Esophagus squamous epithelium (tissue), 5 donors: Measurements from ENCODE around the gene CHRNB1. TPM values are rescaled to one million over a fixed set of nuclear protein-coding genes. Genes with fewer than 3 reads are reported as not detected.

Source experiments
- DNase-seq: peaks from one replicate; lab custom pipeline; 2025; lab: John Stamatoyannopoulos, UW
- H3K27ac ChIP-seq, 4 donors: fragments of 200-600 bp; sonication (generic); one replicate each; pipeline ENCODE4 v1.5.1; 2016 to 2019; ENCODE audit warnings: mild to moderate bottlenecking in 1 of 4
- H3K27me3 ChIP-seq, 4 donors: fragments of 200-600 bp; sonication (generic); 1 replicate in 3 of 4; 2 replicates in 1 of 4; pipeline versions ENCODE4 v1.5.1 to v1.6.0; 2017 to 2021; ENCODE audit warnings: antibody characterized with exemption in 1 of 4
- H3K36me3 ChIP-seq, 3 donors: fragments of 200-600 bp; sonication (generic); one replicate each; pipeline ENCODE4 v1.5.1; 2016 to 2019
- H3K4me1 ChIP-seq, 3 donors: fragments of 200-600 bp; sonication (generic); one replicate each; pipeline ENCODE4 v1.5.1; 2017 to 2019
- H3K4me3 ChIP-seq, 4 donors: fragments of 200-600 bp; sonication (generic); 1 replicate in 3 of 4; 2 replicates in 1 of 4; pipeline ENCODE4 v1.5.1; 2016 to 2019; ENCODE audit warnings: mild to moderate bottlenecking in 2 of 4, moderate library complexity in 1 of 4
- H3K9me3 ChIP-seq, 3 donors: fragments of 200-600 bp; sonication (generic); one replicate each; pipeline ENCODE4 v1.5.1; 2016 to 2019
- CTCF ChIP-seq, 6 experiments: fragments of 450-650 bp in 4 of 6; fragments of 200-600 bp in 2 of 6; sonication (generic) in 2 of 6; IDR thresholded peaks; one replicate each; pipeline ENCODE4 v1.5.1; 2016 to 2019; ENCODE audit warnings: antibody characterized with exemption in 6 of 6, mild to moderate bottlenecking in 4 of 6, moderate library complexity in 4 of 6
- POLR2A ChIP-seq, 4 donors: fragments of 450-650 bp; IDR thresholded peaks; one replicate each; pipeline ENCODE4 v1.6.1; 2017; ENCODE audit warnings: antibody characterized with exemption in 4 of 4, mild to moderate bottlenecking in 4 of 4, moderate library complexity in 3 of 4
- WGBS, 2 donors: methylation state at CpG; one replicate each; pipeline ENCODE4 v1.1.5; 2018; 5-methylcytosine and 5-hydroxymethylcytosine counted together
- intact Hi-C: fragments of 100-400 bp; cut with DNase I; formaldehyde crosslinking; loops from one replicate; pipeline ENCODE4 v1.15.0; 2022
- total RNA-seq, 4 donors: library from RNA; depleted of rRNA; stranded (reverse); fragments of >200 nt; gene quantifications; one replicate each; pipeline ENCODE4 v1.1.0, GENCODE V29; 2016
- donor health status: DM: yes; HTN: yes; CAD: no.

The CHRNB1 gene
- total RNA-seq, 4 donors from 2014 or later = 2.4 to 7.2 (median 4.6) TPM

GRCh38 chr17:7499161-7499560 lies 54.3 kb downstream of the CHRNB1 start:
- Histone ChIP-seq H3K36me3 (peaks cover 73 to 100% (median 80%) of the 10 kb centered on the region in 3 donors), H3K9me3 (no peaks in the 10 kb centered on the region), H3K27ac (no peak overlapping the region), H3K4me1 (peaks cover 0 to 14% (median 0%) of the 10 kb centered on the region in 3 donors), H3K4me3 (no peak overlapping the region), H3K27me3 (no peaks in the 10 kb centered on the region)
- no peak for DNase-seq
- TF ChIP-seq POLR2A (IDR thresholded peaks at IDR 0.05) = no peak
- intact Hi-C loops = no loop called here
- WGBS, 2 donors = 77% methylated on average over 7 of the region's 11 CpGs; no CpG with 5 or more reads in 1 of the 2 donors

GRCh38 chr17:7501729-7502128 lies 56.9 kb downstream of the CHRNB1 start:
- H3K27ac ChIP-seq = no peak overlapping the region
- peaks cover 73 to 100% (median 87%) of the 10 kb centered on the region in 3 donors for H3K36me3 ChIP-seq
- 67 to 82% methylated on average over 4 to 11 of the region's 14 CpGs for WGBS, 2 donors
- TF ChIP-seq CTCF (IDR thresholded peaks at IDR 0.05) (no peak), POLR2A (IDR thresholded peaks at IDR 0.05) (no peak)
- peaks cover 0 to 2% (median 0%) of the 10 kb centered on the region in 3 donors for H3K4me1 ChIP-seq
- no peak overlapping the region for H3K4me3 ChIP-seq
- H3K27me3 ChIP-seq = no peaks in the 10 kb centered on the region
- no peaks in the 10 kb centered on the region for H3K9me3 ChIP-seq
- no peak for DNase-seq
- intact Hi-C loops = no loop called here

GRCh38 chr17:7502171-7502847 lies 57.4 kb downstream of the CHRNB1 start:
- H3K27ac ChIP-seq = no peak overlapping the region
- H3K4me3 ChIP-seq = no peak overlapping the region
- H3K36me3 ChIP-seq = peaks cover 67 to 100% (median 86%) of the 10 kb centered on the region in 3 donors
- DNase-seq = no peak
- WGBS, 2 donors = 88 to 92% methylated on average over 8 to 16 of the region's 20 CpGs
- H3K9me3 ChIP-seq = no peaks in the 10 kb centered on the region
- intact Hi-C loops = no loop called here
- no peak for TF ChIP-seq POLR2A (IDR thresholded peaks at IDR 0.05)
- no peak for TF ChIP-seq CTCF (IDR thresholded peaks at IDR 0.05)
- H3K4me1 ChIP-seq = no peaks in the 10 kb centered on the region
- no peaks in the 10 kb centered on the region for H3K27me3 ChIP-seq

- intact Hi-C loops = no loop called here
Measured at GRCh38 chr17:7502987-7503386, 58.1 kb downstream of the CHRNB1 start.

GRCh38 chr17:7503521-7503920 lies 58.7 kb downstream of the CHRNB1 start:
- no peak for DNase-seq
- Histone ChIP-seq H3K27ac (no peak overlapping the region), H3K4me1 (peaks cover 0 to 4% (median 0%) of the 10 kb centered on the region in 3 donors), H3K27me3 (no peaks in the 10 kb centered on the region), H3K9me3 (no peaks in the 10 kb centered on the region), H3K36me3 (peaks cover 62 to 100% (median 79%) of the 10 kb centered on the region in 3 donors), H3K4me3 (no peak overlapping the region)
- 93% methylated on average over 8 of the region's 8 CpGs for WGBS, 2 donors
- TF ChIP-seq CTCF (IDR thresholded peaks at IDR 0.05) (no peak), POLR2A (IDR thresholded peaks at IDR 0.05) (no peak)
- intact Hi-C loops = no loop called here

More at GRCh38 chr17:7502987-7503386, 58.1 kb downstream of the CHRNB1 start:
- no peak for TF ChIP-seq POLR2A (IDR thresholded peaks at IDR 0.05)
- TF ChIP-seq CTCF (IDR thresholded peaks at IDR 0.05) = peak in 1 of 6 experiments; percentile 35
- H3K4me1 ChIP-seq = no peaks in the 10 kb centered on the region
- H3K27ac ChIP-seq = no peak overlapping the region
- H3K36me3 ChIP-seq = peaks cover 61 to 100% (median 80%) of the 10 kb centered on the region in 3 donors
- no peak overlapping the region for H3K4me3 ChIP-seq
- no peaks in the 10 kb centered on the region for H3K27me3 ChIP-seq
- DNase-seq = no peak
- 70 to 84% methylated on average over 2 to 10 of the region's 14 CpGs for WGBS, 2 donors
- H3K9me3 ChIP-seq = no peaks in the 10 kb centered on the region

Other genes starting within 250 kb of the CHRNB1 start
- gene DLG4, start 225.2 kb upstream of the CHRNB1 start, total RNA-seq = 10 to 100 TPM in 1 of 4 donors, 1 to 10 TPM in 3; 2.6 to 13.9 (median 6.0) TPM
- gene ACADVL, start 225.1 kb upstream of the CHRNB1 start, total RNA-seq = 100 to 1,000 TPM; 453 to 742 (median 464) TPM
- 10 to 100 TPM; 21.4 to 58.0 (median 37.3) TPM for gene DVL2, start 210.5 kb upstream of the CHRNB1 start, total RNA-seq
- gene PHF23, start 205.6 kb upstream of the CHRNB1 start, total RNA-seq = 10 to 100 TPM; 24.7 to 30.6 (median 27.0) TPM
- 100 to 1,000 TPM; 172 to 384 (median 197) TPM for gene GABARAP, start 202.6 kb upstream of the CHRNB1 start, total RNA-seq
- 10 to 100 TPM; 42.0 to 52.1 (median 47.8) TPM for gene CTDNEP1, start 193.3 kb upstream of the CHRNB1 start, total RNA-seq
- gene ELP5, start 192.8 kb upstream of the CHRNB1 start, total RNA-seq = 10 to 100 TPM; 14.9 to 21.8 (median 16.6) TPM
- 100 to 1,000 TPM; 172 to 411 (median 208) TPM for gene CLDN7, start 182.6 kb upstream of the CHRNB1 start, total RNA-seq
- gene SLC2A4, start 163.3 kb upstream of the CHRNB1 start, total RNA-seq = 10 to 100 TPM in 1 of 4 donors, 1 to 10 TPM in 2, under 1 TPM in 1; 0.83 to 21.7 (median 2.5) TPM
- gene YBX2, start 150.4 kb upstream of the CHRNB1 start, total RNA-seq = 1 to 10 TPM in 3 of 4 donors, under 1 TPM in 1; 0.44 to 3.8 (median 2.3) TPM
- gene EIF5A, start 137.4 kb upstream of the CHRNB1 start, total RNA-seq = 100 to 1,000 TPM; 324 to 543 (median 394) TPM
- 10 to 100 TPM; 40.9 to 80.7 (median 70.5) TPM for gene GPS2, start 129.7 kb upstream of the CHRNB1 start, total RNA-seq
- gene NEURL4, start 115.7 kb upstream of the CHRNB1 start, total RNA-seq = 10 to 100 TPM in 3 of 4 donors, 1 to 10 TPM in 1; 9.7 to 18.7 (median 14.4) TPM
- 1 to 10 TPM; 3.2 to 5.5 (median 3.8) TPM for gene ACAP1, start 108.5 kb upstream of the CHRNB1 start, total RNA-seq
- 10 to 100 TPM; 12.6 to 26.6 (median 22.1) TPM for gene KCTD11, start 92.9 kb upstream of the CHRNB1 start, total RNA-seq
- gene TMEM95, start 89.9 kb upstream of the CHRNB1 start, total RNA-seq = not detected
- gene TNK1, start 64.0 kb upstream of the CHRNB1 start, total RNA-seq = 10 to 100 TPM in 2 of 4 donors, 1 to 10 TPM in 2; 6.2 to 15.2 (median 9.9) TPM
- gene PLSCR3, start 50.5 kb upstream of the CHRNB1 start, total RNA-seq = 10 to 100 TPM; 18.6 to 33.5 (median 24.7) TPM
- 10 to 100 TPM; 27.9 to 88.0 (median 66.7) TPM for gene TMEM256, start 41.0 kb upstream of the CHRNB1 start, total RNA-seq
- 1 to 10 TPM; 1.4 to 5.3 (median 2.0) TPM for gene NLGN2, start 37.2 kb upstream of the CHRNB1 start, total RNA-seq
- gene SPEM1, start 24.7 kb upstream of the CHRNB1 start, total RNA-seq = not detected
- not detected for gene SPEM2, start 19.4 kb upstream of the CHRNB1 start, total RNA-seq
- gene SPEM3, start 16.2 kb upstream of the CHRNB1 start, total RNA-seq = not detected
- gene TMEM102, start 9.6 kb upstream of the CHRNB1 start, total RNA-seq = 10 to 100 TPM; 12.2 to 20.8 (median 16.9) TPM
- gene FGF11, start 5.5 kb upstream of the CHRNB1 start, total RNA-seq = 10 to 100 TPM in 1 of 4 donors, 1 to 10 TPM in 3; 2.7 to 18.1 (median 6.1) TPM
- 10 to 100 TPM; 13.4 to 35.1 (median 28.5) TPM for gene ZBTB4, start 34.6 kb downstream of the CHRNB1 start, total RNA-seq
- gene SLC35G6, start 36.4 kb downstream of the CHRNB1 start, total RNA-seq = not detected
- 10 to 100 TPM; 59.3 to 94.9 (median 78.2) TPM for gene POLR2A, start 39.3 kb downstream of the CHRNB1 start, total RNA-seq
- 10 to 100 TPM in 1 of 4 donors, 1 to 10 TPM in 3; 3.5 to 41.6 (median 6.5) TPM for gene TNFSF12, start 104.0 kb downstream of the CHRNB1 start, total RNA-seq
- gene TNFSF13, start 113.7 kb downstream of the CHRNB1 start, total RNA-seq = 10 to 100 TPM in 2 of 4 donors, 1 to 10 TPM in 2; 3.8 to 21.7 (median 10.9) TPM
- 10 to 100 TPM; 32.1 to 65.4 (median 48.3) TPM for gene SENP3, start 116.9 kb downstream of the CHRNB1 start, total RNA-seq
- 10 to 100 TPM; 32.1 to 52.9 (median 45.2) TPM for gene CD68, start 134.6 kb downstream of the CHRNB1 start, total RNA-seq
- 100 to 1,000 TPM in 2 of 4 donors, 10 to 100 TPM in 2; 69.3 to 123 (median 100) TPM for gene MPDU1, start 138.8 kb downstream of the CHRNB1 start, total RNA-seq
- gene SOX15, start 145.0 kb downstream of the CHRNB1 start, total RNA-seq = 100 to 1,000 TPM in 2 of 4 donors, 10 to 100 TPM in 2; 89.1 to 127 (median 103) TPM
- gene FXR2, start 169.8 kb downstream of the CHRNB1 start, total RNA-seq = 10 to 100 TPM; 17.2 to 24.0 (median 20.6) TPM
- 10 to 100 TPM; 20.5 to 55.9 (median 31.3) TPM for gene SAT2, start 182.8 kb downstream of the CHRNB1 start, total RNA-seq
- gene SHBG, start 185.1 kb downstream of the CHRNB1 start, total RNA-seq = not detected
- 1 to 10 TPM in 1 of 4 donors, under 1 TPM in 2, not detected in 1; 0.09 to 1.5 (median 0.21) TPM for gene ATP1B2, start 205.9 kb downstream of the CHRNB1 start, total RNA-seq
- 10 to 100 TPM; 26.6 to 35.1 (median 33.9) TPM for gene TP53, start 242.4 kb downstream of the CHRNB1 start, total RNA-seq
- 1 to 10 TPM; 3.5 to 6.0 (median 3.8) TPM for gene WRAP53, start 243.4 kb downstream of the CHRNB1 start, total RNA-seq